H1 (cell line): ENCODE results near the gene RIPOR2. TPM values are rescaled to one million over a fixed set of nuclear protein-coding genes. Genes with fewer than 3 reads are reported as not detected.

Experiments used
- CTCF ChIA-PET: fragments of 300-600 bp; sonication (Branson Sonifier 250); formaldehyde crosslinking; loops from one replicate; lab custom pipeline; 2021; ENCODE audit not compliant: partially characterized antibody; lab: Charles Lee
- POLR2A ChIA-PET: fragments of 300-600 bp; sonication (Branson Sonifier 250); formaldehyde crosslinking; loops from one replicate; lab custom pipeline; 2021; ENCODE audit warnings: inconsistent platforms; ENCODE audit not compliant: partially characterized antibody; lab: Charles Lee
- DNase-seq, 2 experiments: peaks; one replicate each; pipeline versions ENCODE4 v3.0.0 to v3.0.0-alpha.2; 2010 to 2022; ENCODE audit warnings: low spot score in 2 of 2, low read depth in 1 of 2, mixed read lengths in 1 of 2
- FAIRE-seq: peaks from 2 replicates; lab custom pipeline; 2011; peaks lifted over from hg19 to GRCh38; lab: Jason Lieb, UNC
- H2AFZ ChIP-seq: 2 replicates; pipeline ENCODE4 v1.8.1; 2012; ENCODE audit warnings: low read length, inconsistent platforms
- H2AK5ac ChIP-seq: 2 replicates; pipeline ENCODE4 v1.6.1; 2013; ENCODE audit warnings: low read depth, low read length
- H2BK120ac ChIP-seq: replicated peaks from 2 replicates; pipeline ENCODE3; 2013; ENCODE audit warnings: low read depth, low read length, inconsistent platforms
- H2BK12ac ChIP-seq: 2 replicates; pipeline ENCODE4 v1.6.1; 2013; ENCODE audit warnings: low read depth, low read length
- H2BK15ac ChIP-seq: 2 replicates; pipeline ENCODE4 v1.6.1; 2013; ENCODE audit warnings: low read length
- H2BK20ac ChIP-seq: 2 replicates; pipeline ENCODE4 v1.6.1; 2013; ENCODE audit warnings: low read length
- H2BK5ac ChIP-seq: 2 replicates; pipeline ENCODE4 v1.6.1; 2013; ENCODE audit warnings: low read depth, low read length
- H3K14ac ChIP-seq: 2 replicates; pipeline ENCODE4 v1.6.1; 2013; ENCODE audit warnings: inconsistent platforms; ENCODE audit not compliant: insufficient read length
- H3K18ac ChIP-seq: 2 replicates; pipeline ENCODE4 v1.6.1; 2013; ENCODE audit warnings: low read length; ENCODE audit errors: extremely low read depth
- H3K23ac ChIP-seq: 2 replicates; pipeline ENCODE4 v1.6.1; 2013; ENCODE audit warnings: inconsistent platforms; ENCODE audit not compliant: insufficient read length
- H3K23me2 ChIP-seq: 2 replicates; pipeline ENCODE4 v1.6.1; 2013; ENCODE audit warnings: low read depth, low read length
- H3K27ac ChIP-seq: 2 replicates; pipeline ENCODE4 v1.6.1; 2011; ENCODE audit warnings: low read depth, low read length, inconsistent platforms
- H3K27me3 ChIP-seq, 4 experiments: replicated peaks in 1 of 4; 1 replicate in 1 of 4; 2 replicates in 3 of 4; pipeline versions ENCODE4 v1.6.1 to v1.8.1; 2011 to 2013; ENCODE audit warnings: low read length in 3 of 4, mild to moderate bottlenecking in 3 of 4, inconsistent platforms in 2 of 4, mixed read lengths in 2 of 4, moderate library complexity in 1 of 4; ENCODE audit not compliant: control insufficient read depth in 3 of 4, insufficient read depth in 3 of 4; ENCODE audit errors: extremely low read depth in 1 of 4
- H3K36me3 ChIP-seq, 4 experiments: 2 replicates each; pipeline versions ENCODE4 v1.6.1 to v1.8.1; 2011 to 2013; ENCODE audit warnings: mild to moderate bottlenecking in 4 of 4, low read length in 3 of 4, moderate library complexity in 2 of 4, control low read depth in 1 of 4, inconsistent platforms in 1 of 4; ENCODE audit not compliant: insufficient read depth in 4 of 4, control insufficient read depth in 2 of 4
- H3K4ac ChIP-seq: replicated peaks from 2 replicates; pipeline ENCODE3; 2013; ENCODE audit warnings: low read length, low read depth, mixed read lengths, inconsistent platforms; ENCODE audit not compliant: insufficient read length
- H3K4me1 ChIP-seq, 4 experiments: replicated peaks in 1 of 4; 1 replicate in 1 of 4; 2 replicates in 3 of 4; pipeline versions ENCODE4 v1.6.1 to v1.8.1; 2011 to 2013; ENCODE audit warnings: low read length in 3 of 4, inconsistent platforms in 2 of 4, mixed read lengths in 1 of 4; ENCODE audit not compliant: insufficient read depth in 4 of 4, control insufficient read depth in 3 of 4
- H3K4me2 ChIP-seq, 2 experiments: 2 replicates each; pipeline versions ENCODE4 v1.6.1 to v1.8.1; 2011 to 2013; ENCODE audit warnings: low read depth in 2 of 2, low read length in 2 of 2, control low read depth in 1 of 2, inconsistent platforms in 1 of 2, mild to moderate bottlenecking in 1 of 2; ENCODE audit not compliant: insufficient read depth in 1 of 2
- H3K4me3 ChIP-seq, 4 experiments: fragments of 200-600, 300-600 bp in 1 of 4; sonication (generic), shearing (Covaris generic), sonication (Bioruptor Twin) in 1 of 4; 2 replicates each; pipeline versions ENCODE4 v1.5.1 to v1.8.1; 2011 to 2016; ENCODE audit warnings: low read length in 4 of 4, low read depth in 3 of 4, control low read depth in 2 of 4, inconsistent platforms in 2 of 4, mild to moderate bottlenecking in 2 of 4, mixed read lengths in 1 of 4, moderate library complexity in 1 of 4; ENCODE audit not compliant: insufficient read depth in 2 of 4; ENCODE audit errors: extremely low read depth in 1 of 4
- H3K56ac ChIP-seq: replicated peaks from 2 replicates; pipeline ENCODE3; 2013; ENCODE audit warnings: low read depth, mild to moderate bottlenecking, mixed read lengths, low read length, inconsistent platforms; ENCODE audit not compliant: insufficient read length
- H3K79me1 ChIP-seq: 2 replicates; pipeline ENCODE4 v1.6.1; 2013; ENCODE audit warnings: low read depth, low read length, control low read depth
- H3K79me2 ChIP-seq, 2 experiments: 2 replicates each; pipeline versions ENCODE4 v1.6.1 to v1.8.1; 2012 to 2013; ENCODE audit warnings: low read length in 2 of 2, mild to moderate bottlenecking in 2 of 2, inconsistent platforms in 1 of 2; ENCODE audit not compliant: insufficient read depth in 2 of 2, control insufficient read depth in 1 of 2
- H3K9ac ChIP-seq, 4 experiments: replicated peaks in 1 of 4; 1 replicate in 1 of 4; 2 replicates in 3 of 4; pipeline versions ENCODE4 v1.6.1 to v1.8.1; 2011 to 2013; ENCODE audit warnings: low read depth in 3 of 4, low read length in 3 of 4, control low read depth in 2 of 4, mild to moderate bottlenecking in 2 of 4, moderate library complexity in 2 of 4, inconsistent platforms in 1 of 4; ENCODE audit errors: extremely low read depth in 1 of 4
- H3K9me3 ChIP-seq, 2 experiments: 2 replicates each; pipeline versions ENCODE4 v1.6.1 to v1.8.1; 2012 to 2013; ENCODE audit warnings: mild to moderate bottlenecking in 2 of 2, moderate library complexity in 2 of 2, control low read depth in 1 of 2, inconsistent platforms in 1 of 2, low read depth in 1 of 2, low read length in 1 of 2, mixed read lengths in 1 of 2; ENCODE audit not compliant: insufficient read depth in 2 of 2
- H4K20me1 ChIP-seq, 2 experiments: replicated peaks in 1 of 2; 2 replicates each; pipeline versions ENCODE3 to v1.8.1; 2011 to 2013; ENCODE audit warnings: inconsistent platforms in 2 of 2, low read length in 2 of 2, mild to moderate bottlenecking in 1 of 2; ENCODE audit not compliant: insufficient read depth in 2 of 2, control insufficient read depth in 1 of 2
- H4K5ac ChIP-seq: 2 replicates; pipeline ENCODE4 v1.6.1; 2013; ENCODE audit warnings: low read length, low read depth, mixed read lengths, inconsistent platforms; ENCODE audit not compliant: insufficient read length
- H4K8ac ChIP-seq: 2 replicates; pipeline ENCODE4 v1.8.0; 2013; ENCODE audit warnings: mild to moderate bottlenecking, moderate library complexity, low read length, inconsistent platforms; ENCODE audit not compliant: insufficient read depth; ENCODE audit errors: extremely low read depth
- H4K91ac ChIP-seq: replicated peaks from 2 replicates; pipeline ENCODE3; 2013; ENCODE audit warnings: low read length, mixed read lengths, inconsistent platforms; ENCODE audit not compliant: insufficient read length
- ASH2L ChIP-seq: fragments of 200-600, 300-600 bp; sonication (generic); IDR thresholded peaks from one replicate; pipeline ENCODE4 v1.7.1; 2017; ENCODE audit warnings: low read length
- CBX5 ChIP-seq: fragments of 300-800, 300-1000 bp; sonication (generic); IDR thresholded peaks from 2 replicates; pipeline ENCODE4 v1.7.1; 2016; ENCODE audit warnings: antibody characterized with exemption, low read length, low read depth
- CHD1 ChIP-seq: IDR thresholded peaks from 2 replicates; pipeline ENCODE4 v1.6.1; 2012; ENCODE audit warnings: low read depth, low read length, improper control_type of control experiment
- CTBP2 ChIP-seq: IDR thresholded peaks from 2 replicates; pipeline ENCODE4 v1.7.0; 2011; ENCODE audit warnings: borderline replicate concordance, mild to moderate bottlenecking, moderate library complexity, mixed read lengths, low read length; ENCODE audit not compliant: insufficient read depth, insufficient read length
- EP300 ChIP-seq, 2 experiments: IDR thresholded peaks; 1 replicate in 1 of 2; 2 replicates in 1 of 2; pipeline ENCODE4 v1.6.1; 2011 to 2012; ENCODE audit warnings: low read depth in 2 of 2, low read length in 2 of 2, mild to moderate bottlenecking in 2 of 2, borderline replicate concordance in 1 of 2, inconsistent platforms in 1 of 2, moderate library complexity in 1 of 2
- GABPA ChIP-seq: IDR thresholded peaks from 2 replicates; pipeline ENCODE4 v1.6.1; 2011; ENCODE audit warnings: mild to moderate bottlenecking, low read length, moderate library complexity, borderline replicate concordance; ENCODE audit not compliant: insufficient read depth
- NANOG ChIP-seq: IDR thresholded peaks from 2 replicates; pipeline ENCODE4 v1.6.1; 2011; ENCODE audit warnings: low read length, low read depth, mild to moderate bottlenecking, inconsistent platforms; ENCODE audit not compliant: insufficient read depth, poor library complexity, severe bottlenecking
- POLR2AphosphoS5 ChIP-seq: IDR thresholded peaks from 2 replicates; pipeline ENCODE4 v1.6.1; 2011; ENCODE audit warnings: low read depth, low read length
- SUZ12 ChIP-seq: fragments of 200-600 bp; sonication (generic); IDR thresholded peaks from 2 replicates; pipeline ENCODE4 v1.6.1; 2012; ENCODE audit warnings: mild to moderate bottlenecking, inconsistent platforms, low read length, moderate library complexity, mixed read lengths
- TBP ChIP-seq: IDR thresholded peaks from 2 replicates; pipeline ENCODE4 v1.6.1; 2011; ENCODE audit warnings: low read depth, low read length, improper control_type of control experiment
- TCF12 ChIP-seq: IDR thresholded peaks from 2 replicates; pipeline ENCODE4 v1.6.1; 2011; ENCODE audit warnings: low read depth, mild to moderate bottlenecking, low read length
- TEAD4 ChIP-seq: IDR thresholded peaks from 2 replicates; pipeline ENCODE4 v1.6.1; 2012; ENCODE audit warnings: low read depth, low read length, inconsistent platforms, mixed read lengths
- WGBS, 2 experiments: shearing (Covaris generic) in 1 of 2; methylation state at CpG; one replicate each; pipeline versions ENCODE4 v1.1.6 to v1.1.7; 2013 to 2015; ENCODE audit warnings: low lambda C conversion rate in 2 of 2, mixed read lengths in 2 of 2, inconsistent platforms in 1 of 2, low coverage in 1 of 2, missing lambda C conversion rate in 1 of 2; ENCODE audit not compliant: insufficient replicate concordance in 2 of 2, insufficient coverage in 1 of 2, insufficient read length in 1 of 2; ENCODE audit errors: extremely low coverage in 1 of 2, missing lambda C conversion rate in 1 of 2; 5-methylcytosine and 5-hydroxymethylcytosine counted together
- polyA plus RNA-seq, 7 experiments: library from polyadenylated mRNA; depleted of rRNA in 3 of 7; stranded (reverse) in 5 of 7; unstranded in 2 of 7; fragments of >200 nt in 5 of 7; fragments of 200-250 nt in 2 of 7; gene quantifications; 1 replicate in 5 of 7; 2 replicates in 1 of 7; 4 replicates in 1 of 7; pipeline versions ENCODE4 v1.2.1 to v1.2.3, GENCODE V29; 2011 to 2013; ENCODE audit warnings: missing spikeins in 2 of 7, mixed read lengths in 2 of 7
- total RNA-seq: library from RNA; stranded (reverse); fragmentation: NEBNext Ultra II Directional; extraction: Animal tissue kit (Norgen Biotek cat#: 25700); gene quantifications from 2 replicates; pipeline ENCODE4 v1.2.1, GENCODE V29; 2021
- TF ChIP-seq, protein P1 (sequence below): IDR thresholded peaks from 2 replicates; pipeline ENCODE4 v1.6.1; 2012; ENCODE audit warnings: inconsistent platforms

Gene RIPOR2
- total and polyA plus RNA-seq, 2 of the 8 experiments (the other 6 are each of a cell fraction or from before 2014, with no cell fraction given) = 16.7 to 45.6 TPM

DNA sequence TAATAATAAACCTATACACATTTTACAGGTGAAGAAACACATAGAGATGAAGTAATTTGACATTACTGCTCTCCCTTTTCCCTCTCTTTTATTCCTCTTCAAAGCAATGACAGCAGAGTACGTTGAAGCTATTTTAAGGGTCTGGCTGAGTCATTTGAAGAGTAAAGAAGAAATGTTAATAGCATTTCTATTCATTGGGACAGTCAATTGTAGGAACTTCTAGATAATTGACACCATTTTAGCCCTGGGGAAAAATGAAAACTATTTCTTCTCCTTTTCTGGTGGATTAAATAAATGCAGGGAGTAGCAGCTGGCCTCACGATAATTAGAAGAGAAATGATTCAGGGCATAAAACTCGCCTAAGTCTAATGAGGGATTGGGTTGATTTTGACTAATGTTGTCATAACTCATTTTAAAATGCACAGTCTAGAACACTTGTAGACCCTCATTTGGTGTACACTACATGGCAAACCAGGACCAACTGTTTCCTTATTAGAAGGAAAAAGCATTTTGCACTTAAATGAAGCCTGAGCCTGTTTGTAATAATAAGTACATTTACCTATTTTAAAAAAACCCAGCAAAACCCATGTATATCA is 48.1 kb downstream of the RIPOR2 start:
- H2BK120ac ChIP-seq = no peak overlapping the region
- H2BK5ac ChIP-seq = no peak overlapping the region
- H3K79me2 ChIP-seq = 0 out of 4 replicates have a peak, but pooled peaks cover 0 to 2% of the 10 kb centered on the region in 2 experiments
- H2BK20ac ChIP-seq = no peak overlapping the region
- H4K8ac ChIP-seq = no peak overlapping the region
- no peak overlapping the region for H2BK12ac ChIP-seq
- peaks cover 0 to 6% (median 1%) of the 10 kb centered on the region in 4 experiments; a peak in 2 of 7 replicates for H3K4me1 ChIP-seq
- H3K27ac ChIP-seq = no peak overlapping the region
- H2AFZ ChIP-seq = no peak overlapping the region
- no peak for FAIRE-seq
- CTCF ChIA-PET = interaction anchor here (0.7 to 2.8 kb wide), 11 partner anchors 9 to 443 kb away, joined by 3 to 24 read pairs (median 4); no protein-coding TSS in a partner anchor
- no peak overlapping the region for H3K4me3 ChIP-seq
- H3K23ac ChIP-seq = no peak overlapping the region
- H3K56ac ChIP-seq = no peak overlapping the region
- no peak overlapping the region for H3K4ac ChIP-seq
- DNase-seq = no peak
- H3K9me3 ChIP-seq = no peaks in the 10 kb centered on the region; a peak in 1 of 4 replicates
- no peak overlapping the region for H3K14ac ChIP-seq
- H4K5ac ChIP-seq = no peak overlapping the region
- H3K4me2 ChIP-seq = no peak overlapping the region
- H4K20me1 ChIP-seq = no peaks in the 10 kb centered on the region
- H3K36me3 ChIP-seq = no peaks in the 10 kb centered on the region
- no peaks in the 10 kb centered on the region for H3K27me3 ChIP-seq
- H3K9ac ChIP-seq = no peak overlapping the region
- WGBS, 2 experiments = 89% methylated on average over 3 of the region's 3 CpGs; no CpG with 5 or more reads in 1 of the 2 experiments
- H2BK15ac ChIP-seq = no peak overlapping the region
- no peak overlapping the region for H4K91ac ChIP-seq
- H3K23me2 ChIP-seq = no peaks in the 10 kb centered on the region
- POLR2A ChIA-PET = interaction anchor here (1.4 kb wide), 1 partner anchor 8 kb away, joined by 5 read pairs; no protein-coding TSS in a partner anchor
- no peak overlapping the region for H3K18ac ChIP-seq
- no peaks in the 10 kb centered on the region for H3K79me1 ChIP-seq
- H2AK5ac ChIP-seq = no peak overlapping the region
- TF ChIP-seq TBP (no peak), GABPA (no peak), TCF12 (no peak), NANOG (no peak), EP300 (IDR thresholded peaks at IDR 0.05; ENCODE audit: borderline replicate concordance in 1 of 2, low read depth in 2 of 2, low read length in 2 of 2) (no peak), CTBP2 (no peak), TEAD4 (no peak), ASH2L (no peak), CHD1 (no peak), CBX5 (no peak), POLR2AphosphoS5 (no peak), SUZ12 (no peak)
- TF ChIP-seq, protein P1, sequence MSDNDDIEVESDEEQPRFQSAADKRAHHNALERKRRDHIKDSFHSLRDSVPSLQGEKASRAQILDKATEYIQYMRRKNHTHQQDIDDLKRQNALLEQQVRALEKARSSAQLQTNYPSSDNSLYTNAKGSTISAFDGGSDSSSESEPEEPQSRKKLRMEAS = no peak
